ENCODE data around the gene INS. TPM values are rescaled to one million over a fixed set of nuclear protein-coding genes. Genes with fewer than 3 reads are reported as not detected.

The INS gene
- total RNA-seq, 6 experiments from 2014 or later: not detected

GRCh38 chr11:2191883-2192282 lies 30.9 kb upstream of the INS start:
- Mint-ChIP-seq H3K36me3 (ENCODE audit: low read depth) (no peaks in the 10 kb centered on the region), H3K27me3 (ENCODE audit: insufficient read depth) (peaks cover 24% of the 10 kb centered on the region), H3K4me3 (no peak overlapping the region), H3K27ac (no peak overlapping the region), H3K9me3 (no peaks in the 10 kb centered on the region), H3K4me1 (ENCODE audit: low read depth) (no peaks in the 10 kb centered on the region)
- TF ChIP-seq CTCF (IDR thresholded peaks at IDR 0.05): no peak
- no peak for DNase-seq

- Mint-ChIP-seq H3K4me3 (no peak overlapping the region), H3K4me1 (ENCODE audit: low read depth) (no peaks in the 10 kb centered on the region), H3K27ac (no peak overlapping the region), H3K27me3 (ENCODE audit: insufficient read depth) (peaks cover 16% of the 10 kb centered on the region), H3K36me3 (ENCODE audit: low read depth) (no peaks in the 10 kb centered on the region), H3K9me3 (no peaks in the 10 kb centered on the region)
- no peak for TF ChIP-seq CTCF (IDR thresholded peaks at IDR 0.05)
- no peak for DNase-seq
These were observed 29.9 kb upstream of the INS start for GRCh38 chr11:2190657-2191471.

- TF ChIP-seq CTCF (IDR thresholded peaks at IDR 0.05): no peak
- Mint-ChIP-seq H3K36me3 (ENCODE audit: low read depth) (no peaks in the 10 kb centered on the region), H3K27me3 (ENCODE audit: insufficient read depth) (peaks cover 16% of the 10 kb centered on the region), H3K4me1 (ENCODE audit: low read depth) (no peaks in the 10 kb centered on the region), H3K4me3 (no peak overlapping the region), H3K27ac (no peak overlapping the region), H3K9me3 (no peaks in the 10 kb centered on the region)
- DNase-seq: no peak
These were observed 29.1 kb upstream of the INS start for GRCh38 chr11:2189938-2190656.

GRCh38 chr11:2188745-2189144 lies 27.7 kb upstream of the INS start:
- DNase-seq: no peak
- no peaks in the 10 kb centered on the region for H3K36me3 Mint-ChIP-seq (ENCODE audit: low read depth)
- TF ChIP-seq CTCF (IDR thresholded peaks at IDR 0.05): no peak
- no peaks in the 10 kb centered on the region for H3K9me3 Mint-ChIP-seq
- H3K27ac Mint-ChIP-seq: no peak overlapping the region
- H3K4me3 Mint-ChIP-seq: no peak overlapping the region
- H3K4me1 Mint-ChIP-seq (ENCODE audit: low read depth): no peaks in the 10 kb centered on the region
- H3K27me3 Mint-ChIP-seq (ENCODE audit: insufficient read depth): peaks cover 21% of the 10 kb centered on the region

- Mint-ChIP-seq H3K9me3 (no peaks in the 10 kb centered on the region), H3K4me3 (no peak overlapping the region), H3K27ac (no peak overlapping the region), H3K4me1 (ENCODE audit: low read depth) (no peaks in the 10 kb centered on the region), H3K36me3 (ENCODE audit: low read depth) (no peaks in the 10 kb centered on the region), H3K27me3 (ENCODE audit: insufficient read depth) (peaks cover 21% of the 10 kb centered on the region)
- DNase-seq: no peak
- no peak for TF ChIP-seq CTCF (IDR thresholded peaks at IDR 0.05)
These were observed 26.3 kb upstream of the INS start for GRCh38 chr11:2187280-2187707.

Measured in HFFc6 (cell line).